ENCODE measurements around the gene SELENOO.

The SELENOO gene

DNA sequence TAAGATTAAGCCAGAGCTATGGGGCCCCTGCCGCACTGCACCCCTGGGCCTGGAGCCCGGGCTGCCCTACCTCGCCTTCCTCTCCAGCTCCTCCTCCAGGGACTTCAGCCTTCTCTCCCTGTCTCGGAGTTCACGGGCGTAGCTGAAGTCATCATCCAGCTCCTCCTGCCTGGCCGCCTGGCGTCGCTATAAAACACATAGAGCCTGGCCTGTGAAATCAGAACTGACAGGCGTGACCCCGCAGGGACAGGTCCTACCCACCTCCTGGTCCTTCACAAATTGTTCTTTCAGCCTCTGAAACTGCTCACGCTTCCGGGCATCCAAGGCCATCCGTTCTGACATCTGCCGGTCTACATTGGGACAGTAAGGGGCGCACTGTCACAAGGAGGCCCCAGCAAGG is 23.3 kb downstream of the SELENOO start:
- DNase-seq (ENCODE audit: low read depth): no peak
- TF ChIP-seq, protein P1, sequence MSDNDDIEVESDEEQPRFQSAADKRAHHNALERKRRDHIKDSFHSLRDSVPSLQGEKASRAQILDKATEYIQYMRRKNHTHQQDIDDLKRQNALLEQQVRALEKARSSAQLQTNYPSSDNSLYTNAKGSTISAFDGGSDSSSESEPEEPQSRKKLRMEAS (IDR thresholded peaks at IDR 0.05; ENCODE audit: low read depth, low read length): no peak
- TF ChIP-seq, protein P2, sequence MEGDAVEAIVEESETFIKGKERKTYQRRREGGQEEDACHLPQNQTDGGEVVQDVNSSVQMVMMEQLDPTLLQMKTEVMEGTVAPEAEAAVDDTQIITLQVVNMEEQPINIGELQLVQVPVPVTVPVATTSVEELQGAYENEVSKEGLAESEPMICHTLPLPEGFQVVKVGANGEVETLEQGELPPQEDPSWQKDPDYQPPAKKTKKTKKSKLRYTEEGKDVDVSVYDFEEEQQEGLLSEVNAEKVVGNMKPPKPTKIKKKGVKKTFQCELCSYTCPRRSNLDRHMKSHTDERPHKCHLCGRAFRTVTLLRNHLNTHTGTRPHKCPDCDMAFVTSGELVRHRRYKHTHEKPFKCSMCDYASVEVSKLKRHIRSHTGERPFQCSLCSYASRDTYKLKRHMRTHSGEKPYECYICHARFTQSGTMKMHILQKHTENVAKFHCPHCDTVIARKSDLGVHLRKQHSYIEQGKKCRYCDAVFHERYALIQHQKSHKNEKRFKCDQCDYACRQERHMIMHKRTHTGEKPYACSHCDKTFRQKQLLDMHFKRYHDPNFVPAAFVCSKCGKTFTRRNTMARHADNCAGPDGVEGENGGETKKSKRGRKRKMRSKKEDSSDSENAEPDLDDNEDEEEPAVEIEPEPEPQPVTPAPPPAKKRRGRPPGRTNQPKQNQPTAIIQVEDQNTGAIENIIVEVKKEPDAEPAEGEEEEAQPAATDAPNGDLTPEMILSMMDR (IDR thresholded peaks at IDR 0.05; ENCODE audit: low read depth, low read length): no peak
- no peak for TF ChIP-seq POLR2A (IDR thresholded peaks at IDR 0.05; ENCODE audit: extremely low read depth, insufficient read length)
- no peak overlapping the region for H3K4me3 ChIP-seq (ENCODE audit: low read depth, low read length)

GRCh38 chr22:50225200-50225969 is 24.6 kb downstream of the SELENOO start:
- H3K4me3 ChIP-seq (ENCODE audit: low read depth, low read length): no peak overlapping the region
- no peak for DNase-seq (ENCODE audit: low read depth)
- TF ChIP-seq MYC (IDR thresholded peaks at IDR 0.05; ENCODE audit: low read depth, low read length): no peak
- TF ChIP-seq, protein P1 (IDR thresholded peaks at IDR 0.05; ENCODE audit: low read depth, low read length): no peak
- TF ChIP-seq, protein P2 (IDR thresholded peaks at IDR 0.05; ENCODE audit: low read depth, low read length): no peak
- TF ChIP-seq POLR2A (IDR thresholded peaks at IDR 0.05; ENCODE audit: extremely low read depth, insufficient read length): no peak

DNA sequence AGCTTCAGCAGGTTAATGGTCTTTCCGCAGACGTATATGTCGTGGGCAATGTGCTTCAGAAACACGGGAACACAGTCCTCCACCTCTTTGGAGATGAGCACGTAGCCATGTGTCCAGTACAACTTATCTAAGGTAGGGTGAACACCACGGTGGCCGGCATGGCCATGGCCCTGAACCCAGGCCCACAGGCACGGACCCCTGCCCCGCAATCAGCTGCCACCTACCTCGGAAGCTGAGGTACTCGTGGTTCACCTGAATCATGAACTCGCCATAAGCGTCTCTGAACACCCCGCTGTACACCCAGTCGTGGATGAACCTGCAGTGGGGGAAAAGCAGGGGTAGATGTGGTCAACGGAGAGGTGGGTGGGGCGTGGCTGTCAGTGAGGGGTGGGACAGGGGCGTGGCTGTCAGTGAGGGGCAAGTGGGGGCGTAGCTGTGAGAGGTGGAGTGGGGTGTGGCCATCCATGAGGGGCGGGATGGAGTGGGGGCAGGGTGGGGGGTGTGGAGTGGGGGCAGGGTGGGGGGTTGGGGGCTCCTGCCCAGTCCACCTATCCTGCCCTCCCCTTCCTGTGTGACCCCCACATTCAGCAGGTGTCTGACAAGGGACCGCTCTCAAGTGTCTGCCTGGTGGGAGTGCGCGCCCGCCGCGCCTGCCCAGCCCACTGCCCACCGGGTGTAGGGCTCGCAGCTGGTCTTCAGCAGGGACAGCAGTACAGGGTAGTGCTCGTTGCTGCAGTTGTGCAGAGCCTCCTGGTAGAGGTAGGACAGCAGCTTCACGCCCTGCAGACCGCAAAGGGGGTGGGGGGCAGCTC is 25.5 kb downstream of the SELENOO start:
- TF ChIP-seq MYC (IDR thresholded peaks at IDR 0.05; ENCODE audit: low read depth, low read length): no peak
- DNase-seq (ENCODE audit: low read depth): no peak
- H3K4me3 ChIP-seq (ENCODE audit: low read depth, low read length): no peak overlapping the region

- DNase-seq (ENCODE audit: low read depth): no peak
Measured at GRCh38 chr22:50226875-50227165, 26.0 kb downstream of the SELENOO start.

GRCh38 chr22:50227579-50228215 is 26.9 kb downstream of the SELENOO start:
- TF ChIP-seq, protein P1 (IDR thresholded peaks at IDR 0.05; ENCODE audit: low read depth, low read length): no peak
- TF ChIP-seq POLR2A (IDR thresholded peaks at IDR 0.05; ENCODE audit: extremely low read depth, insufficient read length): no peak
- H3K4me3 ChIP-seq (ENCODE audit: low read depth, low read length): no peak overlapping the region
- no peak for DNase-seq (ENCODE audit: low read depth)

More at GRCh38 chr22:50226875-50227165, 26.0 kb downstream of the SELENOO start:
- TF ChIP-seq POLR2A (IDR thresholded peaks at IDR 0.05; ENCODE audit: extremely low read depth, insufficient read length): no peak
- TF ChIP-seq MYC (IDR thresholded peaks at IDR 0.05; ENCODE audit: low read depth, low read length): no peak
- TF ChIP-seq, protein P1 (IDR thresholded peaks at IDR 0.05; ENCODE audit: low read depth, low read length): no peak
- TF ChIP-seq, protein P2 (IDR thresholded peaks at IDR 0.05; ENCODE audit: low read depth, low read length): no peak
- H3K4me3 ChIP-seq (ENCODE audit: low read depth, low read length): no peak overlapping the region

- H3K4me3 ChIP-seq (ENCODE audit: low read depth, low read length): no peak overlapping the region
- no peak for DNase-seq (ENCODE audit: low read depth)
- no peak for TF ChIP-seq MYC (IDR thresholded peaks at IDR 0.05; ENCODE audit: low read depth, low read length)
- TF ChIP-seq, protein P2 (IDR thresholded peaks at IDR 0.05; ENCODE audit: low read depth, low read length): no peak
- no peak for TF ChIP-seq POLR2A (IDR thresholded peaks at IDR 0.05; ENCODE audit: extremely low read depth, insufficient read length)
- TF ChIP-seq, protein P1 (IDR thresholded peaks at IDR 0.05; ENCODE audit: low read depth, low read length): no peak
Measured at GRCh38 chr22:50228366-50228765, 27.6 kb downstream of the SELENOO start.
